Esophagus squamous epithelium (tissue), 4 donors: ENCODE results near the gene PHACTR2.
"Not testable (repeated sequence)": the region's sequence is repeated elsewhere in the genome, so short reads cannot be mapped to it uniquely, and the experiment has no call there.

Source experiments
- CTCF ChIP-seq, 6 experiments: fragments of 450-650 bp in 4 of 6; fragments of 200-600 bp in 2 of 6; sonication (generic) in 2 of 6; IDR thresholded peaks; one replicate each; pipeline ENCODE4 v1.5.1; 2016 to 2019; ENCODE audit warnings: antibody characterized with exemption in 6 of 6, mild to moderate bottlenecking in 4 of 6, moderate library complexity in 4 of 6
- POLR2A ChIP-seq, 4 donors: fragments of 450-650 bp; IDR thresholded peaks; one replicate each; pipeline ENCODE4 v1.6.1; 2017; ENCODE audit warnings: antibody characterized with exemption in 4 of 4, mild to moderate bottlenecking in 4 of 4, moderate library complexity in 3 of 4

- not testable (repeated sequence) for TF ChIP-seq CTCF, POLR2A (IDR thresholded peaks at IDR 0.05)
Observed at GRCh38 chr6:143868808-143869207, 191.0 kb downstream of the PHACTR2 start.
